NB4 (cell line): ENCODE measurements around the gene TMPRSS13.
"Not testable (repeated sequence)": the region's sequence is repeated elsewhere in the genome, so short reads cannot be mapped to it uniquely, and the experiment has no call there.

ENCODE experiments used
- DNase-seq: peaks from one replicate; pipeline ENCODE4 v3.0.0; 2010; ENCODE audit warnings: low read depth
- H3K4me3 ChIP-seq: one replicate; pipeline ENCODE4 v1.5.1; 2011; ENCODE audit warnings: mild to moderate bottlenecking, low read depth, low read length, moderate library complexity
- CTCF ChIP-seq: IDR thresholded peaks from one replicate; pipeline ENCODE4 v1.5.1; 2012; ENCODE audit warnings: low read depth, low read length
- MAX ChIP-seq: IDR thresholded peaks from 2 replicates; pipeline ENCODE4 v1.6.1; 2011; ENCODE audit warnings: low read depth, low read length
- MYC ChIP-seq: IDR thresholded peaks from 2 replicates; pipeline ENCODE4 v1.6.1; 2011; ENCODE audit warnings: low read depth, low read length
- POLR2A ChIP-seq: IDR thresholded peaks from 2 replicates; pipeline ENCODE4 v1.6.1; 2011; ENCODE audit warnings: mild to moderate bottlenecking; ENCODE audit not compliant: insufficient read length; ENCODE audit errors: extremely low read depth

TMPRSS13 gene

GRCh38 chr11:117869604-117870003, 59.6 kb downstream of the TMPRSS13 start:
- no peak for DNase-seq
- TF ChIP-seq POLR2A, result no peak
- no peak for TF ChIP-seq CTCF
- TF ChIP-seq MYC, result no peak
- no peak for TF ChIP-seq MAX
- no peak overlapping the region for H3K4me3 ChIP-seq

DNA sequence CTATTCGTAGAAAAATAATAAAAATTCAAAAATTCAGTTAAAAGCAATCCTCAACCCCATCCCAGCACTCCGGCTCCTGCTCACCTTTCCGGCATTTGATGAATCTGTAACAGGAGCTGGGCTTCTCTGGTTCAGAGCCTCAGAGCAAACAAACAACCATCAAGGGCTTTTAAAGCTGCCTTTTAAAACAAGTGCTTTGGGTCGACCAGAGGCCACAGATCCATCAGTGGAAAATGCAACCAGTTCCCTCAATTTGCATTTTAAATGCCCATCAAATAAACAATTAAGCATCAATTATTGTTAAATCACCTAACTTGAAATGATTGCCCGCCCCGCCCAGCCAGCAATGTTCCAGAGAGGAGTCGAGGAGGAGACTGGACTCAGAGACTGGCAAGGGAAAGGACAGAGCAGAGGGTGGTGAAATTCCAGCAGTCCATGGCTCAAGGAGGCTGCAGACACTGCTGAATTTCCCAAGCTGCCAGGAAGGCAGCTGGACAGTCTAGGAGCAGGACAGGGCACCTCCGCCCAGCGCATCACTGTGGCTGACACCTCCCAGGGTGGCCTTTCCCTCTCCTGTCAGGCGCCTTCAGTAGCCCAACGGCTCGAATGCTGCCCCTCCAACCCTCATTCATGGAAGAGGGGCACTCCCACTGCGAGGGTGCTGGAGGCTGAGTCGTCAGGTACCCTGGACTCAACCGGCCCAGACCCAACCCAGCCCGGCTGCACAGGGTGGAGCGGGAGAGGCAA, 60.2 kb downstream of the TMPRSS13 start:
- DNase-seq, result no peak
- H3K4me3 ChIP-seq, result no peak overlapping the region
- no peak for TF ChIP-seq MYC
- TF ChIP-seq MAX, result no peak
- no peak for TF ChIP-seq POLR2A
- no peak for TF ChIP-seq CTCF

DNA sequence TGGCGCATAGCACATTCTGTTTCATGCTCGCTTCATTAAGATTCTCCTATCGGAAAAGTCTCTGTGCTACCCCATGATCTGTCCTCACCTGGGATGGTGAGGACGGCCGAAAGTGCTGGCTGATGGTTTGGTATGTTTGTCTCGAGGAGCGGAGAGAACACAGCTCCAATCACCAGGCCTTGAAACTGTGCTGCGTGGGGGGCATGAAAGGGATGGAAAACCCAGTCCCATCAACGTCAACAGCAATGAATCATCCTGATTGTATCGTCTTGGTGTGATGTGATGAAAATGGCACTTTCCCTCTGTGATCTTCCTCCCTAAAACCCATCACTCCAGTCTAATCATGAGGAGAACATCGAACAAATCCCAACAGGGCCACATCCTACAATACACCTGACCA, 61.1 kb downstream of the TMPRSS13 start:
- no peak for DNase-seq
- no peak overlapping the region for H3K4me3 ChIP-seq
- no peak for TF ChIP-seq POLR2A
- no peak for TF ChIP-seq MAX
- TF ChIP-seq MYC, result no peak
- TF ChIP-seq CTCF, result no peak

GRCh38 chr11:117866526-117866925, 62.7 kb downstream of the TMPRSS13 start:
- no peak for DNase-seq

GRCh38 chr11:117865546-117865945, 63.7 kb downstream of the TMPRSS13 start:
- not testable (repeated sequence) for H3K4me3 ChIP-seq, DNase-seq

More at GRCh38 chr11:117866526-117866925, 62.7 kb downstream of the TMPRSS13 start:
- no peak for TF ChIP-seq MYC
- TF ChIP-seq CTCF, result no peak
- TF ChIP-seq POLR2A, result no peak
- TF ChIP-seq MAX, result no peak
- H3K4me3 ChIP-seq, result no peak overlapping the region

GRCh38 chr11:117863383-117863782, 65.8 kb downstream of the TMPRSS13 start:
- TF ChIP-seq POLR2A, result no peak
- no peak for TF ChIP-seq CTCF
- no peak for TF ChIP-seq MAX
- TF ChIP-seq MYC, result no peak
- DNase-seq, result no peak
- no peak overlapping the region for H3K4me3 ChIP-seq
